H1 (cell line): Measurements from ENCODE around the gene USP10. TPM values are rescaled to one million over a fixed set of nuclear protein-coding genes. Genes with fewer than 3 reads are reported as not detected.

Source experiments
- CTCF ChIA-PET: fragments of 300-600 bp; sonication (Branson Sonifier 250); formaldehyde crosslinking; loops from one replicate; lab custom pipeline; 2021; ENCODE audit not compliant: partially characterized antibody; lab: Charles Lee
- POLR2A ChIA-PET: fragments of 300-600 bp; sonication (Branson Sonifier 250); formaldehyde crosslinking; loops from one replicate; lab custom pipeline; 2021; ENCODE audit warnings: inconsistent platforms; ENCODE audit not compliant: partially characterized antibody; lab: Charles Lee
- DNase-seq, 2 experiments: peaks; one replicate each; pipeline versions ENCODE4 v3.0.0 to v3.0.0-alpha.2; 2010 to 2022; ENCODE audit warnings: low spot score in 2 of 2, low read depth in 1 of 2, mixed read lengths in 1 of 2
- FAIRE-seq: peaks from 2 replicates; lab custom pipeline; 2011; peaks lifted over from hg19 to GRCh38; lab: Jason Lieb, UNC
- H2AFZ ChIP-seq: 2 replicates; pipeline ENCODE4 v1.8.1; 2012; ENCODE audit warnings: low read length, inconsistent platforms
- H2AK5ac ChIP-seq: 2 replicates; pipeline ENCODE4 v1.6.1; 2013; ENCODE audit warnings: low read depth, low read length
- H2BK120ac ChIP-seq: replicated peaks from 2 replicates; pipeline ENCODE3; 2013; ENCODE audit warnings: low read depth, low read length, inconsistent platforms
- H2BK12ac ChIP-seq: 2 replicates; pipeline ENCODE4 v1.6.1; 2013; ENCODE audit warnings: low read depth, low read length
- H2BK15ac ChIP-seq: 2 replicates; pipeline ENCODE4 v1.6.1; 2013; ENCODE audit warnings: low read length
- H2BK20ac ChIP-seq: 2 replicates; pipeline ENCODE4 v1.6.1; 2013; ENCODE audit warnings: low read length
- H2BK5ac ChIP-seq: 2 replicates; pipeline ENCODE4 v1.6.1; 2013; ENCODE audit warnings: low read depth, low read length
- H3K14ac ChIP-seq: 2 replicates; pipeline ENCODE4 v1.6.1; 2013; ENCODE audit warnings: inconsistent platforms; ENCODE audit not compliant: insufficient read length
- H3K18ac ChIP-seq: 2 replicates; pipeline ENCODE4 v1.6.1; 2013; ENCODE audit warnings: low read length; ENCODE audit errors: extremely low read depth
- H3K23ac ChIP-seq: 2 replicates; pipeline ENCODE4 v1.6.1; 2013; ENCODE audit warnings: inconsistent platforms; ENCODE audit not compliant: insufficient read length
- H3K23me2 ChIP-seq: 2 replicates; pipeline ENCODE4 v1.6.1; 2013; ENCODE audit warnings: low read depth, low read length
- H3K27ac ChIP-seq: 2 replicates; pipeline ENCODE4 v1.6.1; 2011; ENCODE audit warnings: low read depth, low read length, inconsistent platforms
- H3K27me3 ChIP-seq, 4 experiments: replicated peaks in 1 of 4; 1 replicate in 1 of 4; 2 replicates in 3 of 4; pipeline versions ENCODE4 v1.6.1 to v1.8.1; 2011 to 2013; ENCODE audit warnings: low read length in 3 of 4, mild to moderate bottlenecking in 3 of 4, inconsistent platforms in 2 of 4, mixed read lengths in 2 of 4, moderate library complexity in 1 of 4; ENCODE audit not compliant: control insufficient read depth in 3 of 4, insufficient read depth in 3 of 4; ENCODE audit errors: extremely low read depth in 1 of 4
- H3K36me3 ChIP-seq, 4 experiments: 2 replicates each; pipeline versions ENCODE4 v1.6.1 to v1.8.1; 2011 to 2013; ENCODE audit warnings: mild to moderate bottlenecking in 4 of 4, low read length in 3 of 4, moderate library complexity in 2 of 4, control low read depth in 1 of 4, inconsistent platforms in 1 of 4; ENCODE audit not compliant: insufficient read depth in 4 of 4, control insufficient read depth in 2 of 4
- H3K4ac ChIP-seq: replicated peaks from 2 replicates; pipeline ENCODE3; 2013; ENCODE audit warnings: low read length, low read depth, mixed read lengths, inconsistent platforms; ENCODE audit not compliant: insufficient read length
- H3K4me1 ChIP-seq, 4 experiments: replicated peaks in 1 of 4; 1 replicate in 1 of 4; 2 replicates in 3 of 4; pipeline versions ENCODE4 v1.6.1 to v1.8.1; 2011 to 2013; ENCODE audit warnings: low read length in 3 of 4, inconsistent platforms in 2 of 4, mixed read lengths in 1 of 4; ENCODE audit not compliant: insufficient read depth in 4 of 4, control insufficient read depth in 3 of 4
- H3K4me2 ChIP-seq, 2 experiments: 2 replicates each; pipeline versions ENCODE4 v1.6.1 to v1.8.1; 2011 to 2013; ENCODE audit warnings: low read depth in 2 of 2, low read length in 2 of 2, control low read depth in 1 of 2, inconsistent platforms in 1 of 2, mild to moderate bottlenecking in 1 of 2; ENCODE audit not compliant: insufficient read depth in 1 of 2
- H3K4me3 ChIP-seq, 4 experiments: fragments of 200-600, 300-600 bp in 1 of 4; sonication (generic), shearing (Covaris generic), sonication (Bioruptor Twin) in 1 of 4; 2 replicates each; pipeline versions ENCODE4 v1.5.1 to v1.8.1; 2011 to 2016; ENCODE audit warnings: low read length in 4 of 4, low read depth in 3 of 4, control low read depth in 2 of 4, inconsistent platforms in 2 of 4, mild to moderate bottlenecking in 2 of 4, mixed read lengths in 1 of 4, moderate library complexity in 1 of 4; ENCODE audit not compliant: insufficient read depth in 2 of 4; ENCODE audit errors: extremely low read depth in 1 of 4
- H3K56ac ChIP-seq: replicated peaks from 2 replicates; pipeline ENCODE3; 2013; ENCODE audit warnings: low read depth, mild to moderate bottlenecking, mixed read lengths, low read length, inconsistent platforms; ENCODE audit not compliant: insufficient read length
- H3K79me1 ChIP-seq: 2 replicates; pipeline ENCODE4 v1.6.1; 2013; ENCODE audit warnings: low read depth, low read length, control low read depth
- H3K79me2 ChIP-seq, 2 experiments: 2 replicates each; pipeline versions ENCODE4 v1.6.1 to v1.8.1; 2012 to 2013; ENCODE audit warnings: low read length in 2 of 2, mild to moderate bottlenecking in 2 of 2, inconsistent platforms in 1 of 2; ENCODE audit not compliant: insufficient read depth in 2 of 2, control insufficient read depth in 1 of 2
- H3K9ac ChIP-seq, 4 experiments: replicated peaks in 1 of 4; 1 replicate in 1 of 4; 2 replicates in 3 of 4; pipeline versions ENCODE4 v1.6.1 to v1.8.1; 2011 to 2013; ENCODE audit warnings: low read depth in 3 of 4, low read length in 3 of 4, control low read depth in 2 of 4, mild to moderate bottlenecking in 2 of 4, moderate library complexity in 2 of 4, inconsistent platforms in 1 of 4; ENCODE audit errors: extremely low read depth in 1 of 4
- H3K9me3 ChIP-seq, 2 experiments: 2 replicates each; pipeline versions ENCODE4 v1.6.1 to v1.8.1; 2012 to 2013; ENCODE audit warnings: mild to moderate bottlenecking in 2 of 2, moderate library complexity in 2 of 2, control low read depth in 1 of 2, inconsistent platforms in 1 of 2, low read depth in 1 of 2, low read length in 1 of 2, mixed read lengths in 1 of 2; ENCODE audit not compliant: insufficient read depth in 2 of 2
- H4K20me1 ChIP-seq, 2 experiments: replicated peaks in 1 of 2; 2 replicates each; pipeline versions ENCODE3 to v1.8.1; 2011 to 2013; ENCODE audit warnings: inconsistent platforms in 2 of 2, low read length in 2 of 2, mild to moderate bottlenecking in 1 of 2; ENCODE audit not compliant: insufficient read depth in 2 of 2, control insufficient read depth in 1 of 2
- H4K5ac ChIP-seq: 2 replicates; pipeline ENCODE4 v1.6.1; 2013; ENCODE audit warnings: low read length, low read depth, mixed read lengths, inconsistent platforms; ENCODE audit not compliant: insufficient read length
- H4K8ac ChIP-seq: 2 replicates; pipeline ENCODE4 v1.8.0; 2013; ENCODE audit warnings: mild to moderate bottlenecking, moderate library complexity, low read length, inconsistent platforms; ENCODE audit not compliant: insufficient read depth; ENCODE audit errors: extremely low read depth
- H4K91ac ChIP-seq: replicated peaks from 2 replicates; pipeline ENCODE3; 2013; ENCODE audit warnings: low read length, mixed read lengths, inconsistent platforms; ENCODE audit not compliant: insufficient read length
- CTBP2 ChIP-seq: IDR thresholded peaks from 2 replicates; pipeline ENCODE4 v1.7.0; 2011; ENCODE audit warnings: borderline replicate concordance, mild to moderate bottlenecking, moderate library complexity, mixed read lengths, low read length; ENCODE audit not compliant: insufficient read depth, insufficient read length
- FOSL1 ChIP-seq: IDR thresholded peaks from 2 replicates; pipeline ENCODE4 v1.6.1; 2011; ENCODE audit warnings: mild to moderate bottlenecking, low read depth, low read length, moderate library complexity; ENCODE audit not compliant: insufficient read depth
- GABPA ChIP-seq: IDR thresholded peaks from 2 replicates; pipeline ENCODE4 v1.6.1; 2011; ENCODE audit warnings: mild to moderate bottlenecking, low read length, moderate library complexity, borderline replicate concordance; ENCODE audit not compliant: insufficient read depth
- SP4 ChIP-seq: IDR thresholded peaks from 2 replicates; pipeline ENCODE4 v1.6.1; 2012; ENCODE audit warnings: low read length, inconsistent platforms
- WGBS, 2 experiments: shearing (Covaris generic) in 1 of 2; methylation state at CpG; one replicate each; pipeline versions ENCODE4 v1.1.6 to v1.1.7; 2013 to 2015; ENCODE audit warnings: low lambda C conversion rate in 2 of 2, mixed read lengths in 2 of 2, inconsistent platforms in 1 of 2, low coverage in 1 of 2, missing lambda C conversion rate in 1 of 2; ENCODE audit not compliant: insufficient replicate concordance in 2 of 2, insufficient coverage in 1 of 2, insufficient read length in 1 of 2; ENCODE audit errors: extremely low coverage in 1 of 2, missing lambda C conversion rate in 1 of 2; 5-methylcytosine and 5-hydroxymethylcytosine counted together
- polyA plus RNA-seq, 7 experiments: library from polyadenylated mRNA; depleted of rRNA in 3 of 7; stranded (reverse) in 5 of 7; unstranded in 2 of 7; fragments of >200 nt in 5 of 7; fragments of 200-250 nt in 2 of 7; gene quantifications; 1 replicate in 5 of 7; 2 replicates in 1 of 7; 4 replicates in 1 of 7; pipeline versions ENCODE4 v1.2.1 to v1.2.3, GENCODE V29; 2011 to 2013; ENCODE audit warnings: missing spikeins in 2 of 7, mixed read lengths in 2 of 7
- total RNA-seq: library from RNA; stranded (reverse); fragmentation: NEBNext Ultra II Directional; extraction: Animal tissue kit (Norgen Biotek cat#: 25700); gene quantifications from 2 replicates; pipeline ENCODE4 v1.2.1, GENCODE V29; 2021
- TF ChIP-seq, protein P1 (sequence below): IDR thresholded peaks from 2 replicates; pipeline ENCODE4 v1.6.1; 2012; ENCODE audit warnings: low read length, inconsistent platforms

The USP10 gene
- total and polyA plus RNA-seq, 2 of the 8 experiments (the other 6 are each of a cell fraction or from before 2014, with no cell fraction given), result 171 to 195 TPM

DNA sequence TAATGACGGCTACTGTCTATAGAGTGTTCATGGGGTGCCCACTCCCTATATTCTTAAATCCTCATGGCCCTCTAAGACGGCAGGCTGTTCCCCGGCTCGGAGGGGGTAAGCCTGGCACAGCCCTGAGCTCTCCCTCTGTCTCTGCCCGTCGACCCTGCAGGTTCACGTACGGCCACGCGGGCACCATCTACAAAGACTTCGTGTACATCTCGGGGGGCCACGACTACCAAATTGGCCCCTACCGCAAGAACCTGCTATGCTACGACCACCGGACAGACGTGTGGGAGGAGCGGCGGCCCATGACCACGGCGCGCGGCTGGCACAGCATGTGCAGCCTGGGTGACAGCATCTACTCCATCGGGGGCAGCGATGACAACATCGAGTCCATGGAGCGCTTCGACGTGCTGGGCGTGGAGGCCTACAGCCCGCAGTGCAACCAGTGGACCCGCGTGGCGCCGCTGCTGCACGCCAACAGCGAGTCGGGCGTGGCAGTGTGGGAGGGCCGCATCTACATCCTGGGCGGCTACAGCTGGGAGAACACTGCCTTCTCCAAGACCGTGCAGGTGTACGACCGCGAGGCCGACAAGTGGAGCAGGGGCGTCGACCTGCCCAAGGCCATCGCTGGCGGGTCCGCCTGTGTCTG, 38.3 kb upstream of the USP10 start:
- H3K4me3 ChIP-seq, result no peak overlapping the region
- H2BK120ac ChIP-seq, result no peak overlapping the region
- TF ChIP-seq GABPA (no peak), FOSL1 (no peak), CTBP2 (no peak), SP4 (no peak)
- TF ChIP-seq, protein P1, sequence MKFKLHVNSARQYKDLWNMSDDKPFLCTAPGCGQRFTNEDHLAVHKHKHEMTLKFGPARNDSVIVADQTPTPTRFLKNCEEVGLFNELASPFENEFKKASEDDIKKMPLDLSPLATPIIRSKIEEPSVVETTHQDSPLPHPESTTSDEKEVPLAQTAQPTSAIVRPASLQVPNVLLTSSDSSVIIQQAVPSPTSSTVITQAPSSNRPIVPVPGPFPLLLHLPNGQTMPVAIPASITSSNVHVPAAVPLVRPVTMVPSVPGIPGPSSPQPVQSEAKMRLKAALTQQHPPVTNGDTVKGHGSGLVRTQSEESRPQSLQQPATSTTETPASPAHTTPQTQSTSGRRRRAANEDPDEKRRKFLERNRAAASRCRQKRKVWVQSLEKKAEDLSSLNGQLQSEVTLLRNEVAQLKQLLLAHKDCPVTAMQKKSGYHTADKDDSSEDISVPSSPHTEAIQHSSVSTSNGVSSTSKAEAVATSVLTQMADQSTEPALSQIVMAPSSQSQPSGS, result no peak
- H3K18ac ChIP-seq, result no peak overlapping the region
- peaks cover 0 to 5% (median 0%) of the 10 kb centered on the region in 4 experiments; a peak in 1 of 7 replicates for H3K4me1 ChIP-seq
- H2BK5ac ChIP-seq, result no peak overlapping the region
- 95% methylated on average over 51 of the region's 51 CpGs; no CpG with 5 or more reads in 1 of the 2 experiments for WGBS, 2 experiments
- H3K9me3 ChIP-seq, result no peaks in the 10 kb centered on the region
- H2AFZ ChIP-seq, result no peak overlapping the region
- H2BK15ac ChIP-seq, result no peak overlapping the region
- H3K79me1 ChIP-seq, result no peaks in the 10 kb centered on the region; the same call in 1 of the 2 replicates
- no peaks in the 10 kb centered on the region for H4K20me1 ChIP-seq
- H3K27ac ChIP-seq, result no peak overlapping the region
- H3K14ac ChIP-seq, result no peak overlapping the region
- H2AK5ac ChIP-seq, result no peak overlapping the region
- no peak for FAIRE-seq
- no peak overlapping the region for H3K4ac ChIP-seq
- no peak overlapping the region for H3K9ac ChIP-seq
- no peak for DNase-seq
- H4K5ac ChIP-seq, result no peak overlapping the region
- H4K8ac ChIP-seq, result no peak overlapping the region; the same call in 1 of the 2 replicates
- POLR2A ChIA-PET, result interaction anchor here (0.9 to 1.0 kb wide), 2 partner anchors 11 to 58 kb away, joined by 3 to 4 read pairs; no protein-coding TSS in a partner anchor
- H4K91ac ChIP-seq, result no peak overlapping the region
- H3K23ac ChIP-seq, result no peak overlapping the region
- H3K79me2 ChIP-seq, result no peaks in the 10 kb centered on the region
- no peak overlapping the region for H2BK12ac ChIP-seq
- H2BK20ac ChIP-seq, result no peak overlapping the region
- H3K36me3 ChIP-seq, result peaks cover 8 to 24% (median 19%) of the 10 kb centered on the region in 4 experiments; a peak in 6 of 8 replicates
- H3K4me2 ChIP-seq, result no peak overlapping the region
- CTCF ChIA-PET, result interaction anchor here (0.6 to 4.7 kb wide), 8 partner anchors 9 to 66 kb away, joined by 3 to 44 read pairs (median 4); no protein-coding TSS in a partner anchor
- no peaks in the 10 kb centered on the region for H3K27me3 ChIP-seq
- no peaks in the 10 kb centered on the region for H3K23me2 ChIP-seq
- no peak overlapping the region for H3K56ac ChIP-seq
